GM19463 (cell line): ENCODE data around the gene DSTN.
A peak's percentile ranks its signal among the peaks of the same experiment; 100 is the strongest.

Experiments used
- ATAC-seq: cut with Tn5 transposase; IDR thresholded peaks from one replicate; pipeline ENCODE4 v1.9.1; 2021; ENCODE audit warnings: mild to moderate bottlenecking, moderate library complexity; ENCODE audit not compliant: unreplicated experiment

Gene DSTN

DNA sequence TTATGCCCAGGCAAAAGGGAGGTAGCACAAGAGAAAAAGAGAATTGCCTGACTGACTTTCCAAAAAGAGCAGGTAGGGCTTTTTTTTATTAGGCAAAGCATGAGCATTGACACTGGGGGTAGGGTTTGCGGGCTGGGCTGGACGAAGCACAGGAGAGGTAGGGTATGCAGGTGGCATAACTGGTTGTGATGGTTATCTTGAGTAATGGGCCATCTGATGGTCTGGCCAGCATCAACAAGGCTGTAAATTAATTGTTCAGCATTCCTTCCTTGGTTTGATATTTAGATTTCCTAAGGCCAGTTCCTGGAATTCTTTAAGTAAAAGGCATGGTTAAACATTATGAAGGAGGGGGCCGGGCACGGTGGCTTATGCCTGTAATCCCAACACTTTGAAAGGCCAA, 24.7 kb upstream of the DSTN start:
- ATAC-seq: no peak

DNA sequence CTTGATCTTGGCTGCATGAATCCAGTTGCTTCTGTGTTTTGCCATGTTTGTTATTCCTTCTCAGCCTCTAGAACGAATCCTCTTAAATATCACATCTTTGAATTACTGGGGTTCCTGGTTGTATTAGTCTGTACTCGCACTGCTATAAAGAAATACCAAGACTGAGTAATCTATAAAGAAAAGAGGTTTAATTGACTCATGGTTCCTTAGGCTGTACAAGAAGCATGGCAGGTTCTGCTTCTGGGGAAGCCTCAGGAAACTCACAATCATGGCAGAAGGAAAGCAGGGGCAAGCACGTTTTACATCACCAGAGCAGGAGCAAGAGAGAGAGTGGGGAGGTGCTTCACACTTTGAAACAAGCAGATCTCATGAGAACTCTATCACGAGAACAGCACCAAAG, 20.7 kb upstream of the DSTN start:
- no peak for ATAC-seq

DNA sequence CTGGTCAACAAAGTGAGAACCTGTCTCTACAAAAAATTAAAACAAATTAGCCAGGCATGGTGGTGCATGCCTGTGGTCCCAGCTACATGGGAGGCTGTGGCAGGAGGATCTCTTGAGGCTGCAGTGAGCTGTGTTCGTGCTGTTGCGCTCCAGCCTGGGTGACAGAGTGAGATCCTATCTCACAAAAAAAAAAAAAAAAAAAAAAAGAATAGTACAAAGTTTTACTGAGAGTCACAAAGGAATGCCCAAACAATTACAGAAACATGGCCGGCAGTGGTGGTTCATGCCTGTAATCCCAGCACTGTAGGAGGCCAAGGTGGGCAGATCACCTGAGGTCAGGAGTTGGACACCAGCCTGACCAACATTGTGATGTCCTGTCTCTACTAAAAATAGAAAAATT, 14.8 kb upstream of the DSTN start:
- ATAC-seq: no peak

DNA sequence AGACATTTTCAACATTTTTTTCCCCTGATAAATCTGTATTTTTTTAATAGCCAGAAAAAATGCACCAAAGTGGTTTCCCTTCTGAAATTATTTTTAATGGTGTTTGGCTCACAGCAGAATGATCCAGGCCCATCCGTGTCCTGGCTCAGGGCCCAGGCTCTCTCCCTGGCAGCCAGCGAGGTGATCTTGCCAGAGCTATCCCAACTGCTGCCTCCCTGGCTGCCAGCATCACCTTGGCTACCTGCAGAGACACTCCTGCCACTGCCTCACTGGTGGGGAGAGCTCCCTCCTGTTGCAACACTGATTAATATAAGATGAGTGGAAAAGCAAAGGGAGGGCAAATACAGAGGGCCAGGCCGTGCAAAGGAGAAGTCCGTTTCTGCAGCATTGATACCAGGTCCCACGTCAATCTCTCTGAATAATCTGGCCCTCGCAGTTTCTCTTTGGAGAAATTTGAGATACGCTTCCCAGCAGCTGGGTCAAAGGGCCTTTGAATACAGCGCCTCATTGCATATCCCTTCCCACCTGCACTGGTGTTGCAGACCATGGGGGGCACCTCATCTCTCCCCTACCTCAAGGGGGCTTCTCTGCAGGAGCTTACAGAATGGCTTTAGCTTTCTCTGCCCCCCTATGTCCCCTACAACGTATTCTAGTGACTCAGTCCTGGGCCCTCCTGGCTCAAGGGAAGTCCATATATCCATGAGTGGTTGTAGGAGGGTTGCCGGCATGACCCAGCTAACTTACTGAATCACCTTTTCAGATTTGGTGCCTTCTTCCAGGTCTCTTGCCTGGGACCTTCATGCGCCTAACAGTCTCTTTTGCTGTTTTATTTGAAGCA, 12.8 kb upstream of the DSTN start:
- ATAC-seq: no peak

DNA sequence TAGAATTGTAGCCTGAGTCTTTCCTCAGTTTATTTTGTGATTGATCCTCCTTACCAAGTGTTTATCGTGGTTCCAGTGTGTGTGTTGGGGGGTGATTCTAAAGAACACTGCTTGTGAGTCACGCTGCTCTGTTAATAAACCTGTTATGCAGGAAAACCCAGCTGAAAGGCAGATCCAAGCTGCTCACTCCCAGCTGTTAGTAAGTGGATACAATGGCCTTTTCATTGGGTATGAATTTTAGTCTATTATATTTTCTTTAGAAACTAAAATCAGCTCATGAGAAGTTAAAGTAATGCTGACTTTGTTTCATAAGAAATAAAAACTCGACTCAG, 12.2 kb upstream of the DSTN start:
- ATAC-seq: no peak

DNA sequence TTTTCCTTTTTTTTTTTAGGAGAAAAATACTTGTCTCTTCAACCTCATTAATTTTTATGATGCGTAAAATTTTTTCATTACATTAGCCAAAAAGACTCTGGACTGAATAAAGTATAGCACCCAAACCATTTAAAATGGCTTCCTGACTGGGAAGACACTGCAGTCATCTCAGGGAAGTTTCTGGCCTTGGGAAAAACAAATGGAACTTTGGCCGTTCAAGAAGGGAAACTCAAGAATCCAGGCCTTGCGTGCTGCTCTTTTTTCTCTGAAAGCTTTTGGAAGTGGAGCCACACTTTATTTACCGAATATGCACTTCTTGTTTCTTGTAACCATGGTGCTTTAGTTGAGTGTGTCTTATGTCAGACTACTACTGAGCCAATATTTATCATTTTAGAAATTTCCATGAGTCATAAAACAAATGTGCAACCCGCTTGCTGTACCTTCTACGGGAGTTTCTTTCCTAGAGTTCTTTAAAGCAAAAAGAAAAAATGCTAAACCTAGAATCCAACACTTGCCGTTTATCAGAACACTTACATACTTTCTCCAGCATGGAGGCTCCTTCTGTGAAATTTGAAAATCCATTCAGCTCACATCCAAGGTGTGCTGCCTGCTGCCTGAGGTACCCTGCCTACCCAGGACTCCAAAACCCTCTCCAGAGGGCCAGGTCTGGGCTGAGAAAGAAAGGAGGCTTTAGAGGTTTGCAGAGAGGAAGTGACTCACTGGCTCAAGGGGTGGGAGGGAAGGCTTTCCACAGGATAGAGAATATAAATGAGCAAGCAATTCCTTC, 11.5 kb upstream of the DSTN start:
- ATAC-seq: no peak

DNA sequence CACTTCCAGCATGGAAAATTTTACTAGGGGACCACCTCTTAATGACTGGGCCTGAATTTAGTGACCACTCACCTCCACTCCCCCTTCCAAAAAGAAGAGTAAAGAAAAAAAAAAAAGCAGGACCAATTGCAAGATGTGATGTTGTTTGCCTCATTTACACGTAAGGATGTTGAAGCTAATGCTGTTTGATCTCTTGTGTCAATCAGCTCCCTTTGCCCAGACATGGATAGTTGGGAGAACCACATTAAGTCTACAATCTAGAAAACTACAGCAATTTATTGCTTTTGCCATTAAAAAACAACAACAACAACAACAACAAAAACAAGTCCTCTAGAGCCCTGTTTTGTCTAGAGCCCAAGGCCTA, 11.0 kb upstream of the DSTN start:
- ATAC-seq: no peak

DNA sequence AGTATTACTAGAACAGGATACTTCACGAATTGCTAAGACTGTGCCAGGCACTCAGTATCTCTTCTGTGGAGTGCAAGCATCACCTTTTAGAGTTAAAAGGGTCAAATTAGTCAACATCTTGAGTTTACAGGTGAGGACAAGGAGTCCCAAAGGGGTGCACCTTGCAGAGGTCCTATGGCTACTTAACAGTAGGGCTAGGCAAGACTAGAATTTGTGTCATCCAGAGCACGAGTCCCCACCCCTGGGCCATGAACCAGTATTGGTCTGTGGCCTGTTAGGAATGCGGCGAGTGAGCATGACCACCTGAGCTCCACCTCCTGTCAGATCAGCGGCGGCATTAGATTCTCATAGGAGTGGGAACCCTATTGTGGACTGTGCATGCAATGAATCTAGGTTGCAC, 10.5 kb upstream of the DSTN start:
- no peak for ATAC-seq

DNA sequence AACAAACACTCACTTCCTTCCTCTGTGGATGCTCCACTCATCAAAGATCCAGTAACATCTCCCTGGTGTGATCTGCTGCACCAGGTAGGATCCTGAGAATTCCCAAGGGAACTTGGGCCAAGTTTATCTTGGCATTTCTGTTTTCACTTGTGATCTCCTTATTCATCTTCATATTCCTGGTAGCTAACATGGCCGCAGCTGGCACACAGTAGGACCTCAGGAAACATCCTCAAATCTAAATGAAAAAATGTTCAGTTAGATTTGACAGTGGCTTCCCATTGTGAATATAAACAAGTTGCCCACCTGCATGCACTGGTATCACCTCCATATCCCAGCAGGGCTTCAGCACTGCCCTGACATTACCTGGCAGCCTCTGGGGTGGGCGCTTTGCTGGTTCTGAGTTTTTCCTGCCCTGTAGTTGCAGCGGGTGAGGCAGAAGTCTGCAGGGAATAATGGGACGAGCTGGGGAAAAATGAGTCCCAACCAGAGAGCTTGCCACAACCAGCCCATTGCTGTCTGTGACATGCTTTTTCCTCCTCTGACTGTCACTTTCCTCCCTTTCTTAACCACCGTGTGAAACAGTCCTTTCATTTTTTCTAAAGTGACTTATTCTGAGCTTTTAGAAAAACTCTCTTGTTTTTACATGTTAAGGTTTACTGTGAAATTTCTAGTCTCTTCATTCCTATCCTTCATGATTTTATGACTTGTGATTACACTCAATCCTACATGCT, 9.4 kb upstream of the DSTN start:
- ATAC-seq: no peak

GRCh38 chr20:17562804-17563305, 7.0 kb upstream of the DSTN start:
- no peak for ATAC-seq

GRCh38 chr20:17565169-17565845, 4.6 kb upstream of the DSTN start:
- ATAC-seq: no peak

DNA sequence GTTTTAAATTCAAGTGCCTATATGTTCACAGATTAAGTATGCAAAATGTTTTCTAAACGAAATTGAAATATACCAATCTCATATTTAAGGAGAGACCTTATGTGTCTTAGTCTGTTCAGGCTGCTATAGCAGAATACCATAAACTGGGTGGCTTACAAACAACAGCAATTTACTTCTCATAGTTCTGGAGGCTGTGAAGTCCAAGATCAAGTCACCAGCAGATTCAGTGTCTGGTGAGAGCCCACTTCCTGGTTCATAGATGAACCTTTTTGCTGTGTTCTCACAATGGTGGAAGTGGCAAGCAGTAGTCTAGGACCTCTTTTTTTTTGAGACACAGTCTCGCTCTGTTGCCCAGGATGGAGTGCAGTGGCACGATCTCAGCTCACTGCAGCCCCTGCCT, 3.5 kb upstream of the DSTN start:
- no peak for ATAC-seq

- no peak for ATAC-seq
These were observed 1.7 kb upstream of the DSTN start for GRCh38 chr20:17568045-17568788.

GRCh38 chr20:17568972-17569521, 828 bp upstream of the DSTN start:
- no peak for ATAC-seq

DNA sequence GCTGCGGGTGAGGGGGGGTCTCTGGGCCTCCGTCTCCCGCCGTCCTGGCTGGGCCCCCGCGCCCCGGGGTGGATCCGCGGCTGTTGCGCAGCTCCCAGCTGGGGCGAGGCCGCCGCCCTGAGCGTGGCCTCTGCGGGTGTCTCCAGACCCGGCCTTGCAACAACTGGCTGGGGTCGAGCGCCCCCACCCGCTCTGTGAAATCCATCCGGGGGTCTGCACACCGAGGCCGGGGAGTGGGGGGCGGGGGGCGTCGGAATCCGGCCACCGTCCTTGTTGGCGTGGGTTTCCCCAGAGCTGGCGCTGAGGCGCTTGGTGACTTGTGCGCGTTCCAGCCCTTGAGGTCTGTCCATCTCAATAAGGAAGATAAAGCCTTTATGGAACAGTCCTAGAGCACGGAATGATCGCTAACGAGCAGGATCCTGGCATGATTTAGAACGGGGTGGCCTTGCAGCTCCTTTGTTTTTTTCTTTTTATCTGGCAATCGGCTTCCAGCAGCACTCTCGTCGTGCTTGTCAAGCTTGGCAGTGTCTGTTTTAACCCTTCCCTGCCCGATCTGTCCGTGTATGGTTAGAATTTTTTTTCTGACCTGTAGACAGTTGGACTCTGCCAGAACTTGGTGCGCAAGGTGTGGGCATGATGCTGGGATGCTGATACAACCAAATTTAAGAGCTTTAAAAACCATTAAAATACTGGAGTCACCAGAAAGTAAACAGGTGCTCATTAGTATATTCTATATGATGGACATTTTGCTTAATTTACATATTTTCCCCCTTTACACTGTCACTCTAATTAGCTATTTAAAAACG, 675 bp downstream of the DSTN start:
- peak; percentile 29 for ATAC-seq

- ATAC-seq: peak; percentile 23
These were observed 1.3 kb downstream of the DSTN start for GRCh38 chr20:17571153-17571527.

DNA sequence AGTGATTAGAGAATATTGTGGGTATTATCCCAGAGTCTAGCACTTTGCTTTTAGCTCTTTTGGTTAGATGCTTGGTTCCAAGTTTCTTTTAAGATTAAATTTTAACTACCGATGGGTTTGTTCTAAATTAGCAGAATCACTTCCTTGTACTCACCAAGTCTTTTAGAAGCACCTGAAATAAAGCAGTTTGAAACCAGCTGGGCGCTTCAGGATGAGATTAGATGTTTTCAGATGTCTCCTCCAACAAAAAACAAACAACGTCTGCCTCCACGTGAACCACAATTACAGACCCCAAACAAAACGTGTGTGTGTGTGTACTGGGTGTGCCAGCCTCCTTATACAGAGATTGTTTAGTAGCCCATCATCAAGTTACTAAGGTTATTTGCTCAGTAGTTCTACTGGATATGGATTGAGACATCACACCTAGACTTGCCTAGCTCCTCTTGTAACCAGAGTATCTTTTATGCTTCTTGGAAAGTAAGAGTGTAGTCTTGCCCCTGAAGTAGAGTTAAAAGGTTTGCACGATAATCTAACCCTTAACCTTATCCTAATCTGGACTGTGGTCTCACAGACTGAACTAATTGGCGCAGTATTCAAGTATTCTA, 2.3 kb downstream of the DSTN start:
- no peak for ATAC-seq

DNA sequence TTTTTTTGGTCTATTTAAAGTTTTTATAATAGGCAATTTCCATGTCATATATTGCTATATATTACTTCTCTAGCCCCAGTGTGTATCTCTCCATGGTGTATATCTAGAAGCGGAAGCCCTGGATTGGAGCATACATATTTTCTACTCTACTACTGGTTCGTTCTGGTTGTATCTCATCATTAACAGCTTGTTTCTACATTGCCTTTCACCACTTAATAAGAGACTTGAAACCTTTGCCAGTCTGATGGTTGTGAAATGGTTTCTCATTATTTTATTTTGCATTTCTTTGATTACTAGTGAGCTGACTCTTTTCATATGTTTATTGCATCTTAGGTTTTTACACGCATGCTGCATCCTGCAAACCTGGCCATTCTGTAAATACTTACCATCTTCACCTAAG, 3.6 kb downstream of the DSTN start:
- ATAC-seq: no peak

DNA sequence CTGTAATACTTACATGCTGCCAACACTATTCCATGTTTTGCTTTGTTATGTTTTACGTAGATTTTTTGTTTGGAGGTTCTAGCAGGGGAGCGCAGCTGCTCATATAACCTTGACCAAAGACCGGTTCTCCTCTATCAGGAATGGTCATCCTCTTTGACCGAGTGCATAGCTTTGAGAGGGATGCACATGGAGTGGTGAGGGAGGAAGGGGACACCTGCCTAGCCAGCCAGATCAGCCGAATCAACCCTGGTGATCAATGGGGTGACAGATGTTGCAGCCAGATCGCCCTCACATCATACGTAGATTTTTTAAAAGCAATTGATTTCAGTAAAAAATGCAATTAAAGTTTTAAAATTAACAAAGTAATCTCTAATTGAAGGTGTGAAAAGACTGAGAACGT, 6.3 kb downstream of the DSTN start:
- ATAC-seq: no peak
